AG09319 (cell line): ENCODE results near the gene MEAK7.

Experiments used
- DNase-seq: peaks from one replicate; pipeline ENCODE4 v3.0.0-alpha.2; 2010; ENCODE audit warnings: low read depth; ENCODE audit errors: extremely low read depth
- CTCF ChIP-seq: IDR thresholded peaks from 2 replicates; pipeline ENCODE4 v1.5.1; 2011; ENCODE audit warnings: low read depth, mild to moderate bottlenecking, inconsistent platforms, low read length, moderate library complexity

Gene MEAK7

GRCh38 chr16:84502075-84502474 lies 2.4 kb downstream of the MEAK7 start:
- TF ChIP-seq CTCF = no peak
- no peak for DNase-seq

- no peak for TF ChIP-seq CTCF
- no peak for DNase-seq
Observed at GRCh38 chr16:84501077-84501735, 3.3 kb downstream of the MEAK7 start.

GRCh38 chr16:84500531-84500930 lies 3.9 kb downstream of the MEAK7 start:
- no peak for TF ChIP-seq CTCF
- DNase-seq = no peak

- DNase-seq = no peak
- no peak for TF ChIP-seq CTCF
Observed at GRCh38 chr16:84499638-84500037, 4.8 kb downstream of the MEAK7 start.

GRCh38 chr16:84498859-84499620 lies 5.4 kb downstream of the MEAK7 start:
- TF ChIP-seq CTCF = no peak
- DNase-seq = no peak

GRCh38 chr16:84498223-84498610 lies 6.2 kb downstream of the MEAK7 start:
- no peak for DNase-seq
- no peak for TF ChIP-seq CTCF

GRCh38 chr16:84497418-84498222 lies 6.8 kb downstream of the MEAK7 start:
- TF ChIP-seq CTCF = no peak
- no peak for DNase-seq
